OCI-M2 (cell line): Measurements from ENCODE around the gene TMEM175.
"Not testable (repeated sequence)": the region's sequence is repeated elsewhere in the genome, so short reads cannot be mapped to it uniquely, and the experiment has no call there.

Source experiments
- DNase-seq: peaks from one replicate; lab custom pipeline; 2025; ENCODE audit not compliant: unreplicated experiment; lab: John Stamatoyannopoulos, UW

The TMEM175 gene

DNA sequence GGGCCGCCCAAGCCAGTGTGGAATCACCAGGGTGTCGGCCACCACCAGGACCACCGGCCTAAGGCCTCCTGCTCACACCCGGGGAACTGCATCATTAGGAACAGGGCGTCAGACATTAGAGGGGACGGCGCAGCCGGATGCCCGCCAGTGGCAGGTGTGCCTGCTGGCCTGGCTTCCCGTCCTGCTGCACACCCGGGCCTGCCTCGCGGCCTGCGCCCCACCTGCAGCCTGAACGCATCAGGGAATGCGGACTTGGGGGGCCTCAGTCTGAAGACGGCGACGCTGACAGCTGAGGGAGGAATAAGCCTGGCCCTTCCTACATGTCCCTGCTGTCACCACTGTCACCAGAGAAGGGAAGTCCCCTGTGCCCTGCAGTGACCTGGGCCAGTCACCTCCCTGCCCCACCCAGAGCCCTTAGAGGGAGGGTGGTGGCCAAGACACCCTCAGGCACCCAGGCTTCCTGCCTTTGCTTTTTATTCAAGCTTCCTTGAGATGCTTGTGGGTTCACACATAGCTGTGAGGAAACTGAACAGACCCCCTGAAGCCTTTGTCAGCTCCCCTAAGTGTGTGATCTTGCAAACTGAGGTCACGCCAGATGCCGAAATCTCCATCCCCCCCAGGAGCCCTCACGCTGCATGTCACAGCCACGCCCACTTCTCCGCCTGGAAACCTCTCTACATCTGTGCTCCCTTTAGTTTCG lies 37.9 kb downstream of the TMEM175 start:
- DNase-seq = no peak

DNA sequence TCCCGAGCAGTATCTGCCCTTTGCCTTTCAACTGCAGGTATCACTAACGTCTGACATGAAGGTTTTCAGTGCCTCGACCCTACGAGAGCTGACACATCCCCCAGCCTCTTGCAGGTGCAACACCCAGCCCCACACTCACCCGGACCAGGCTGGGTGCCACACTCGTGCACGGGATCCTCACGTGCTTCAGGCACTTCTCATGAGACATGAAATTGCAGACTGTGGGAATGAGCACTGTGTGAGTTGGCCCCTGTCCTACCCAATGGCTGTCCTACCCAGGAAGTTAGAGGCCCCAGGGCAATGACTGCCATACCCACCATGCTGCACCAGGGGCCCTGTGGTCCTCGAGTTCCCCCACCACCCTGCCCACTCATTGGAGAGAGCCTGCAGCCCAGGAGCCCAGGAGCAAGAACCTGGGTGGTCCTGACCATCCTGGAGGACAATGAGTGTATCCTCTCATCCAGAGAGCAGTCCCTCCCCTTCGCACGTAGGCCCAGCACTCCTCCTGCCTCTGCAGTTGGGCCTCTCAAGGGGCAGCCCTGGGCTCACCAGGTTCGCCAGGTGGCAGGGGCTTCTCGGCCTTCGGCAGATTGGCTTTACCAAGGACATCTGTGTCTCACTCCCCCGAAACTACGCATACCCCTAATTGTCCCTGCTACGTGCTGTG lies 38.7 kb downstream of the TMEM175 start:
- DNase-seq = no peak

DNA sequence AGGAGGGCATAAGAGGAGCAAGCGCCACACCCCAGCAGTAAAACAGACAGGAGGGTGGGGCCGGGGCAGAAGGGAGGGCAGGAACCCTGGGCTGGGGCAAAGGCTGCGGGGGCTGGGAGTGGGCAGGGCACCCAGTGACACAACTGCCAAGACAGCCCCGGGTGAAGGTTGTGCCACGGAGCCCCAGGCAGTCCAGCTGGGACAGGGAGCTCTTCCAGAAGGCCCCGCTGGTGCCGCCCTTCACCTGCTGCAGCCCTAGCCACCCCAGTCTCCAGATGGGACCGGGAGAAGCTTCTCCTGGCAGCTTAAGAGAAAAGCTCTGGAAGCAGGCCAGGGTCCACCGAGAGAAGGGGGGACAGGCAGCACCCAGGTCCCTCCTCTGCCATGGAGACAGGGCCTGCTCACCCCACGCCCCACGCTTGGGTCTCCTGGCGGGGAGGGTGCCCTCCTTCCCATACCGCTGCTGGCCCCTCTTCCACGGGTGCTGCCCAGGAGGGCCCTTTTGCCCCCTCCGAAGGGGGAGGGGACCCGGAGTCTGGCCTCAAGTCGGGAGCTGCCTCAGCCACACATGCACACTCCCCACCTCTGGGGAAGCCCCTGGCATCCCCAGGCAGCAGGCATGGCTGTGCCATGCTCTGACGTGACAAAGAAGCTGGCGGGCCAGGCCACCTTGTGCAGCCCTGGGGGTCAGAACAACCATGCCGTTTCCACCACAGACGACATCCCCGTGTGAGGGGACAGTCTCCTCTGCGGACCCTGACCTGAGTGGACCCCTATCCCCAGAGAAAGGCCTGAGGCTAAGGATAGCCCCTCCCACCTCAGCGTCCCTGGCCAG lies 39.6 kb downstream of the TMEM175 start:
- no peak for DNase-seq

DNA sequence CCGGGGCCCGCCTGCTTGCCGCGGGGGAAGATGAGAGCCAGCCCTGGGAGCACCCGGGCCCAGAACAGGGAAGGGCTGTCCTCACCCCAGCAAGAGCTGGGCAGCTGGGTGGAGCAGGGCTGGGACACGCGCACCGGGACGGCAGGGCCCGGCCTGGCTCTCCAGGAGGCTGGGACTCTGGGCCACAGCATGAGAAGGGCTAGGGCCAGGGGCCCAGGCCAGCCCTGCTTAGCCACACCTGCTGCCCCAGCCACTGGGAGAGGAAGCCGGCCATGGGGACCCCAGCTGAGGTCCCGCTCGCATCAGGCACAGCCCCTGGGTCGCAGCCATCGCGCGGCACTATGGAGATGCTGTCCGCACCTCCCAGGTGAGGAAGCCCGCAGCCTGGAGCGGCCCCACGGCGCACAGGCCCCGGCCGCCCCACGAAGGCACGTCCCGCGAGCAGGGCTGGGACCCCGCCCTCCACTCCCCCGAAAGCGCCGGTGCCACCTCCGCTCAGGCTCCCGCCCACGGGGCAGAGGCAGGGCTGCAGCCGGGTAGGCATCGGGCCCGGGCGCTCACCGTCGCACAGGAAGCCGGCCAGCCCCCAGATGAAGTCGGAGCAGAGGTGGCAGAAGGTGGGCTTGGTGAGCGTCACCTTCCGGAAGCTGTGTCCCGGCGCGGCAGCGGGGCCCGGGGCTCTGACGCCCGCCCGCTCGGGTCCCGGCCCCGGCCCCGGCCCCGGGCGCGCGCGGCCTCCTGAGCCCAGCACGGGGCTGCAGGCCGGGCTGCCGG lies 40.6 kb downstream of the TMEM175 start:
- DNase-seq = no peak

DNA sequence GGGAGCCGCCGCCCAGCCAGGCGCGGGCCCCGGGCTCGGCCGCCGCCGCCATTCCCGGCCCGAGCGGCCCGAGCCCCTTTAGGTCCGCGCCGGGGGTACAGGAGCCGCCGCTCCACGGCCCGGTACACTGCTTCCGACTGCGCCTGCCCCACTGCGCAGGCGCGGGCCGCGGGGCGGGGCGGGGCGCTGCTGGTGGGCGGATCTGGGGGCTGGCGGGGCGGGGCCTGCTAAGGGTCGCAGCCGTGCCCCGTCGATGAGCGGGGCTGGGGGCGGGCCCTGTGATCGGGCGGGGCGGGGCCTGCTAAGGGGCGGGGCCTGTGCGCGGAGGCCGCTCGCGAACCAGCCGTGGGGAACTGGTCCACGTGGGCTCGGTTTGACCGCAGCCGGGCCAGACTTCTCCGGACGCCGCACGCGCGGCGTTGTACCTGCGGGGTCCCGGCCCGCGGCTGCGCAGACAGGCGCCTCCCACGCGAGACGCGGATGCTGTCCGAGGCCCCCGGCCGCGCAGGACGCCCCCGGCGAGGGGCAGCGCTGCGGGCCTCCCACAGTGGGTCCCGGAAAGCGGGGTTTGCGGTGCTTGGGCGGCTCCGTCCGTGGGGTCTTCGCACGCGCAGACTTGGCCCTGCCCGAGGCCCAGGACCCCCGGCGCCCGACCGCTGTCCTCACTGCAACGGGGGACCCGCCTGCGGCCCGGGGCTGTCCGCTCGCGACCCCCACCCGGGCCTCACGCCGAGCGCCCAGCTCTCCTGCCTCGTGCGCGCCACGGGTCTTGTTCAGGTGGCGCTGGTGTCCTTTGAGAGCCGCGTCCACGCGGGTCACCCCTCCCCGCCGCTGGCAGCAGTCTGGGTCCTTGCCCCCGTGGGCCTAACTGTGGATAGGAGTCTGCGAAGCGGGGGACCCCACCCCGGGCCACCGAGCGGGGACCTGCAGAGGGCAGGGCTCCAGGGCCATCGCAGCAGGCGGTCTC lies 41.5 kb downstream of the TMEM175 start, which contains the start of gene DGKQ:
DGKQ (minus strand) TSS at position 139 of the 967 bp plus-strand sequence; CDS start at position 52, 87 bp downstream.
- no peak for DNase-seq

DNA sequence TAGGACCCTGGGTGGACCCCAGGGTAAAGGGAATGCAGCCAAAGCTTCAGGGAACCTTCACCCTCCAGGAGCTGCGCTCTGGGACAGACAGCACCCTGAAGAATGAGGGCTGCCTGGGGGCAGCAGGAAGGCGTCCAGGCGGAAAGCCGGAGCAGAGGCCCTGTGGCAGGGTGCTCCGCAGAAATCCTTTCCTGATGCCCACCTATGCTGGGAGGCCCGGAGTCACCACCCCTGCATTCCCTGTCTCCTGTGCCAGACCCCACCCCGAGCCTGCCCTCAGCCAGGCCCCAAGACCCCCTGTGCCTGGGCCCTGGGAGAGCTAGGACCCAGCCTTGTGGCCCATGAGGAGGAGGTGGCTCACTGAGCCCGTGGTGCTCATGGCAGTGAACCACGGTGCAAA lies 42.4 kb downstream of the TMEM175 start:
- DNase-seq = no peak

DNA sequence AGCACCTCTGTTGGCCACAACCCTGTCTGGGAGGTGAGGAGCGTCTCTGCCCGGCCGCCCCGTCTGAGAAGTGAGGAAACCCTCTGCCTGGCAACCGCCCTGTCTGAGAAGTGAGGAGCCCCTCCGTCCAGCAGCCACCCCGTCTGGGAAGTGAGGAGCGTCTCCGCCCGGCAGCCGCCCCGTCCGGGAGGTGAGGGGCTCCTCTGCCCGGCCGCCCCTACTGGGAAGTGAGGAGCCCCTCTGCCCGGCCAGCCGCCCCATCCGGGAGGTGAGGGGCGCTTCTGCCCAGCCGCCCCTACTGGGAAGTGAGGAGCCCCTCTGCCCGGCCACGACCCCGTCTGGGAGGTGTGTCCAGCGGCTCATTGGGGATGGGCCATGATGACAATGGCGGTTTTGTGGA lies 43.8 kb downstream of the TMEM175 start:
- not testable (repeated sequence) for DNase-seq

DNA sequence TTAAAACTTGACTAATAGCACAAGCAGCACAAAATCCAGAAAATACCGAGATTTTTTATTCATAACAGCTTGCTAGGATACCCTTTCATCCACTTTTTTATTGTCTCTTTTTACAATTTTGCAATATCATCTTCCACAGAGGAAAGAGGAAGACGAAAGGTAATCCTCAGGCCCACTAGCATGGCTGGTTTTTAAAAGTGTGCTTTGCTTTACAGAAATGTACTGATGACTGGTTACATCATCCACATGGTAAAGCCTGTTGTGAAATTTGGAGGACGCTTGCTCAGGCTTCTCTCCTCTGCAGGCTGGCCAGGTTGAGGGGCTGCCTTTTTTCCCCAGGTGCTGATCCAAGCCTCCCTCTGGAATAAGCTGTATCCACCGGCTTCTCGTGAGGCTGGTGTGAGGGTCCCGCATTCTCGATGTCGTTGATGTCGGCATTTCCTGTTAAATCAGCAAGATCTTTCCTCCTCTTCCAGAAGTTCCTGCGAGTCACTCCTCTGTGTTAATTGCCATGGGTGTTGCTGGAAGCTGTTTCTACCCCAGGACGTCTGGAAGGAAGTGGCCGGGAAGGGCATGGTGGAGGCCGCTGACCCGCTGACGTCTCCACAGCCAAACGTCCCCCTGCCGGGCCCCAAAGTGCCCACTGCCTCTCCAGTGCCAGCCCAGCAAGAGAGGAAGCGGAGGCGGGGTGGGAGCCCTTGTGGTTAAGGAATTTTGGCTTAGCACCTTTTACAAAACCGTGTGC lies 46.9 kb downstream of the TMEM175 start:
- no peak for DNase-seq

DNA sequence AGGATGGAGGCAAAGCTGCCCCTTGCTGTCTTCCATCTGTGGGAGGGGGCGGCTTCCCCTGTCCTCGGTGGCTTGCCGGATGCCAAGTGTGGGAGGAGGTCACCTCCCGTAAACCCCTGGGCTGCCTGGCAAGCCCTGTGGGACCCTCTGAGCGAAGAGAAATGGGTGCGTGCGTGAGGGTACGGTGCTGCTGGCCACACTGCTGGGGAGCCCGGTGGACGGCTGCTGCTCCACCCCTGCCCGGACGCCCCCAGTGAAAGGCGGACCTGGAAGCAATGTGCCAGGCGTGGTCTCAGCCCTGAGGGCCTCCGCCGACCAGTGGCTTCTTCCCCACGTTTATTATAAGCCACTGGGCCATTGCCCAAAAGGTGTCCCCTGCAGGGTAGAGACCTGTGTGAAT lies 50.0 kb downstream of the TMEM175 start:
- DNase-seq = no peak

DNA sequence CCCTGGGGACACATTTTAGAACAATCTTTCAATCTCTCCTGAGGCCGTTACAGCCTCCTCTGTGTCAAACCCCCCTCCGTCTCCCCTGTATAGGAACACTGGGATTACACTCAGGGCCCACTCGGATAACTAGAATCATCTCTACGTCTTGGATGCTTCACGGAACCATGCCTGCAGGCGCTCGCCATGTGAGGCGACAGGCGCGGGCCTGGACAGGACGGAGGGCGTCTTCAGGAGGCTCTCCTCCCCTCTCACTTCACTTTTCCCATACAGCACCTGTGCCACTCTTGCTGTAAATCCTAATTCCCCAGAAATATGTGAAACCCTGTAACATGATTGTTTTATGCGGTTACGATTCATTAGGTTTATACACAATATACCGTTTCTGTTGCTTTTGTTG lies 50.6 kb downstream of the TMEM175 start:
- no peak for DNase-seq

DNA sequence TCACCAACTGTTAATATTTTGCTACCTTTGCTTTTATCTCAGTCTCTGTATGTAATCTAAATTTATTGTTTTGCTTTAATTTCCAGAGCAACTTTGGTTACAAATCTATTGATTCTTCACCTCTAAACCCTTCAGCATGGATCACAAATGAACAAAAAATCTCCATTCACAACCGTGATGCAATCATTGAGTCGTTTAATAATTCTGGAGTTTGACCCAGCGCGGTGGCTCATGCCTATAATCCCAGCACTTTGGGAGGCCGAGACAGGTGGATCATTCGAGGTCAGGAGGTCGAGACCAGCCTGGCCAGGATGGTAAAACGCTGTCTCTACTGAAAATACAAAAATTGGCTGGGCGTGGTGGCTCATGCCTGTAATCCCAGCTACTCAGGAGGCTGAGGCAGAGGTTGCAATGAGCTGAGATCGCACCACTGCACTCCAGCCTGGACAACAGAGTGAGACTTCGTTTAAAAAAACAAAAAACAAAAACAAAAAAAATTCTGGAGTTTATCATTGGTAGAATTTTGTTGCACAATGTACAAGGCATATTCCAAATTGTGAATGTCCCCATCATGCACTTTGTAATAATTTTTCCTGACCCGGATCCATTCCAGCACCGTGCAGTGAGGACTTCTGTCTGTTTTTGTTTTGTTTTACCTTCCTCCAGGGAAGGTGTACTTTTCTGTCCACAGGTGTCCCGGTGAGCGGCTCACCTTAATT lies 52.2 kb downstream of the TMEM175 start:
- no peak for DNase-seq

DNA sequence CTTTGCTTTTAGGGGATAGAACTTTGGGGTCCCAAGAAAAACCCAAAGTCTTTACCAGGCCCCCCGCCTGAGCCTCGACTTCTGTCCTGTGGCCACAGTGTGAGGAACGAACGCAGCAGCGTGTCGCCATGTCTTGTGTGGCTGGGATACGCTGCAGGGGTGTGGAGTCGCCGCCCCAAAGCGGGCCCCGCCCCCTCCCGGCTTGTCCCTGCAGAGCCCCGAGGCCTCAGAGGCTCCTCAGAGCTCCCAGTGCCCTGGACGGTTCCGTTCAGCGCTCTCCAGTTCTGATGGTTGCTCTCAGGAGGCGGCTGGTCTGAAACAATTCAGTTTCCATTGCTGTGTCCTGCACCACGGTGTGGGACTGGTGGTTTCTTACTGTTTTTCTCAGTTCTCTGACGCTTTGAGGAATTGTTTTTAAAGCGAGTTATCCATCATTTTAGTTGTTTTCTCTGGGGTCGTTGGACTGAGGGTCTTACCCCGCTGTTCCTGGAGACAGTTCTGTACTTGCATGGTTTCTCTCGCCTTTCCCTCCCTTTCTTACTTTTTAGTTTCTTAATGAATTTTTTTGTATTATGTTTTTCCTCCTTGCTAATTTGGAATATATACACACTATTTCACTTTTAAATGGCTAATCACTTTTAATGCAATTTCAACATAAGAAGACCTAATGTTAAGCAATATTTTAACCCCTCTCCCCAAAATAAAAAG lies 53.0 kb downstream of the TMEM175 start:
- DNase-seq = no peak

DNA sequence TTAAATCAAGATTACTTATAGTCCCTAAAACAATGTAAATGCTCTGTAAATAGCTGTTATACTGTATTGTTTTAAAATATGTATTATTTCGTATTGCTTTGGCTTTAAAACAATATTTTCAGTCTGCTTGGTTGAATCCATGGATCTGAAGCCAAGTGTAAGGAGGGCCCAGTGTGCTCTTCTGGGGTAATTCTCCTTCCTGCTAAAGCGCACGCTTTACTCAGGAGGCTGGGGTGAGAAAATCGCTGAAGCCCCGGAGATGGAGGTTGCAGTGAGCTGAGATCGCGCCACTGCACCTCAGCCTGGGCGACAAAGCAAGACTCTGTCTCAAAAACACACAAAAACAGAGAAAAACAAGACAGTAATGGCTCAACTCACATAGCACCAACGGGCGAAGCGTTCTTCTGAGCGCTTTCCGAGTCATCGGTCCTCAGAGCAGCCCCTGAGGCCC lies 54.2 kb downstream of the TMEM175 start:
- no peak for DNase-seq

DNA sequence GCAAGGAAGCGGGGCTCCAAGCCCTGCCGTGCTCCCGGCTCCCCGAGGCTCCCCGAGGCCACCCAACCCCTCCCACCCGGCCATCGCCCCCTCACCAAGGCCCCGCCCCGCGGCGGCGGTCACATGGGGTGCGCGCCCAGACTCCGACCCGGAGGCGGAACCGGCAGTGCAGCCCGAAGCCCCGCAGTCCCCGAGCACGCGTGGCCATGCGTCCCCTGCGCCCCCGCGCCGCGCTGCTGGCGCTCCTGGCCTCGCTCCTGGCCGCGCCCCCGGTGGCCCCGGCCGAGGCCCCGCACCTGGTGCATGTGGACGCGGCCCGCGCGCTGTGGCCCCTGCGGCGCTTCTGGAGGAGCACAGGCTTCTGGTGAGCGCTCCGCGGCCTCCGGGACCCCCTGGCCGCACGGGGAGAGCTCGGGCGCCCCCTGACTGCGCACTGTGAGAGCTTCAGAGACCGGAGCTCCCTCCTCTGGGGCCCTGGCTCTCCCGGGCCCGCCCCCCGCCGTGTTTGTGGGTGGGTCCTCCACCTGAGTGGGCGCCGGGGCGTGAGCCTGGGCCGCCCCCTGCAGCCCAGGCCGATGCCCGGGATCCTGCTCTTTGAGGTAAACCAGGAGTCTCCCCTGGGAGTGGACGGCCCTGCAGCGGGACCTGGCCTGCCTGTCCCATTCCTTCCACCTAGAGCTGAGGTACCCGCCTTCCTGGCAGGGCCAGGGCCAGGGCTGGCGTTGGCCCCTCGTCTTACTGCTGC lies 54.8 kb downstream of the TMEM175 start, which contains the start of gene IDUA:
IDUA (plus strand) TSS at position 166 of the 745 bp plus-strand sequence; CDS start at position 207, 41 bp downstream.
- DNase-seq = no peak

DNA sequence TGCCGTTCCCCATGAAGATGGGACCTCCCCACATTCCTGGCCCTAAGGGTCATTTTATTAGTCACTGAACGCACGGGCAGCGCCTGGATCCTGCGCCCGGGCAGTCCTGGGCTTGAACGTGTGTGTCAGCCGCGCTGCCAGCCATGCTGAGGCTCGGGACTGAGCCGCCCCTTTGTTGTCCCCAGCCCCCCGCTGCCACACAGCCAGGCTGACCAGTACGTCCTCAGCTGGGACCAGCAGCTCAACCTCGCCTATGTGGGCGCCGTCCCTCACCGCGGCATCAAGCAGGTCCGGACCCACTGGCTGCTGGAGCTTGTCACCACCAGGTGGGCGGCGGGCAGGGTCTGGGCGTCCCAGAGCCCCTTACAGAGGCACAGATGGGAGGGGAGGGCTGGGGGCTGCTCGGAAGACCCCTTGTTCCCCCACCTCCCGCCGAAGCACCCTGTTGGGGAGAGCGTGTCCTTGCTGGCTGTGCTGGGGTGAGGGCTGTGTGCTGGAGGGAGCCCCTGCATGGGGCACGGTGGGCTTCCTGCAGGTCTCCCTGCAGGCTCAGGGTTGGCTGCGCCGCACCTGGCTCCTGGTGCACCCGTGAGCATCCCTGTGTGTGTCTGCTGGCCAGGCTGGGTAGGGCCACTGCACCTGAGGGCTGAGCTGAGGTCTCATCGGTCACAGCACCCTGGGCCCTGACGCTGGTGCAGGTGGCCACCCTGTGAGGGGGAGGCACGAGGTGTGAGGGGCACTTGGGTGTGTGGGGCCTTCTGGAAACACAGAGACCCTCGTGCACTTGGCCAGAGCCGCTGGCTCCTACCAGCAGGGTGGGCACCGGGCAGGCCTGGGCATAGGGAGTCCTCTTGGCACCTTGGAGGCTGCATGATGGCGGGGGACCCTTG lies 55.6 kb downstream of the TMEM175 start:
- DNase-seq = no peak
